Cardiac atrium fibroblast (primary cell): Measurements from ENCODE around the gene TCF15. TPM values are rescaled to one million over a fixed set of nuclear protein-coding genes. Genes with fewer than 3 reads are reported as not detected.

ENCODE experiments used
- total RNA-seq: library from RNA; depleted of rRNA; stranded (reverse); fragments of >200 nt; gene quantifications from 2 replicates; pipeline ENCODE4 v1.2.3, GENCODE V29; 2015

TCF15 gene
- not detected in 2 replicates for total RNA-seq

DNA sequence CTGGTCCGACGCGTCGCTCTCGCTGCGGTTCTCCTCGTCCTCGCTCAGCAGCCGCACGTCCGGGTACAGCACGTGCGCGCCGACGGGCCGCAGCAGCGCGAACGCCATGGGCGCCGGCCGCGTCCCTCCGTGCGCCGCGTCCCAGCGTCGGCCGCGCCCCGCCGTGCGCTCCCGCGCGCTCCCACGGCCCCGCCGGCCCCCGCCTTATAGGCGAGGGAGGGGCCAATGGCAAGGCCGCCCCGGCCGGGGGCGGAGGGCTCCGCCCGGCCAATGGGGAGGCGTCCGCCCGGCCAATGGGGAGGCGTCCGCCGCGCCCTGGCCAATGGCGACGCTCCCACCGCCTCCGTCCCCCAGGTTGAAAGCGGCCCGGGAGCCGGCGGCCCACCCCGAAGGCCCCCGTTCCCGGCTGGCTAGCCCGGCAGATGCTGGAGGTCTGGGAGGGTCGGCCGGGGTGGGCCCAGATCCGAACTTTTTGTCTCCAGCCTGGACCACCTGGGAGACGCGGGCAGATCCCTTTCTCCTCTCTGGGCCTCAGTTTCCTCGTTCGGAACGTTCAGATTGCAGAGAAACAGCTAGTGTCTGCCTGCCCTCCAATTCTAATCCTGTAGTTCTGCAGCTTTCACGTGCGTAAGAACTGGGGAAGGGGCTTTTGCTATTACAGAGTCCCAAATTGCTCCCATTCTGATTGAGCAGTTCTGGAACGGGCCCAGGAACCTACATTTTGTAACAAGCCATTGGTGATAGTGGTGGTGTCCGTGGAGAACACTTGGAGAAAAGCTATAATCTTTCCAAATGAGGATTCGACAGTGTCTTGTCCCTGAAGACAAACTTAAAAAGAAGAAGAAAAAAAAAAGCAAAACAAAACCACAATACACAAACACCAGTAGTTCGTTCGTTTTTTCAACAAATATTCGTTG lies at the start of gene TCF15:
Gene TCF15, minus strand, starts transcription at position 180 of the 917 bp plus-strand sequence. Its CDS starts 72 bp downstream, at position 108.

GRCh38 chr20:653110-653589 lies 43.0 kb upstream of the TCF15 start, which contains the start of gene SRXN1:
TSS of gene SRXN1 (minus strand) at chr20:653200. CDS start at chr20:653185, 15 bp downstream.

Other genes starting within 250 kb of the TCF15 start
- 61.6 and 73.7 TPM in 2 replicates for gene TRIB3, start 229.5 kb downstream of the TCF15 start, total RNA-seq
- 106 and 111 TPM in 2 replicates for gene RBCK1, start 202.0 kb downstream of the TCF15 start, total RNA-seq
- 32.7 and 46.8 TPM in 2 replicates for gene TBC1D20, start 147.8 kb downstream of the TCF15 start, total RNA-seq
- gene CSNK2A1, start 66.5 kb downstream of the TCF15 start, total RNA-seq: 75.8 and 93.0 TPM in 2 replicates
- 51.6 and 86.8 TPM in 2 replicates for gene SRXN1, start 42.9 kb upstream of the TCF15 start, total RNA-seq
- not detected in 2 replicates for gene SCRT2, start 65.5 kb upstream of the TCF15 start, total RNA-seq
- not detected in 2 replicates for gene SLC52A3, start 158.2 kb upstream of the TCF15 start, total RNA-seq
- 1.4 and 1.8 TPM in 2 replicates for gene FAM110A, start 223.4 kb upstream of the TCF15 start, total RNA-seq